Chondrocyte (in vitro differentiated cells): ENCODE results near the gene SFR1. TPM values are rescaled to one million over a fixed set of nuclear protein-coding genes. Genes with fewer than 3 reads are reported as not detected.

Source experiments
- DNase-seq: peaks from one replicate; pipeline ENCODE4 v3.0.0; 2021; ENCODE audit warnings: mixed read lengths, low spot score
- H3K27ac Mint-ChIP-seq: one replicate; pipeline ENCODE4 v1.8.0; 2021; ENCODE audit warnings: mild to moderate bottlenecking, moderate library complexity, mixed read lengths; ENCODE audit not compliant: unreplicated experiment
- H3K27me3 Mint-ChIP-seq: 2 replicates; pipeline ENCODE4 v1.8.0; 2021; ENCODE audit warnings: low read depth, mixed read lengths
- H3K36me3 Mint-ChIP-seq: 2 replicates; pipeline ENCODE4 v1.8.0; 2021; ENCODE audit warnings: low read depth, mixed read lengths
- H3K4me1 Mint-ChIP-seq: 2 replicates; pipeline ENCODE4 v1.8.0; 2021; ENCODE audit warnings: low read depth, mild to moderate bottlenecking, mixed read lengths
- H3K4me3 Mint-ChIP-seq: one replicate; pipeline ENCODE4 v1.8.0; 2021; ENCODE audit warnings: mild to moderate bottlenecking, moderate library complexity, mixed read lengths; ENCODE audit not compliant: unreplicated experiment
- H3K9me3 Mint-ChIP-seq: 2 replicates; pipeline ENCODE4 v1.8.0; 2021; ENCODE audit warnings: low read depth, mixed read lengths
- CTCF ChIP-seq: fragments of 200-600 bp; sonication (generic); IDR thresholded peaks from 2 replicates; pipeline ENCODE4 v1.5.0; 2021; ENCODE audit warnings: antibody characterized with exemption, mild to moderate bottlenecking, moderate library complexity
- total RNA-seq: library from RNA; stranded (reverse); gene quantifications from 3 replicates; pipeline ENCODE4 v1.2.1, GENCODE V29; 2021

The SFR1 gene
- total RNA-seq, 1 donor from 2014 or later: 4.6 TPM

DNA sequence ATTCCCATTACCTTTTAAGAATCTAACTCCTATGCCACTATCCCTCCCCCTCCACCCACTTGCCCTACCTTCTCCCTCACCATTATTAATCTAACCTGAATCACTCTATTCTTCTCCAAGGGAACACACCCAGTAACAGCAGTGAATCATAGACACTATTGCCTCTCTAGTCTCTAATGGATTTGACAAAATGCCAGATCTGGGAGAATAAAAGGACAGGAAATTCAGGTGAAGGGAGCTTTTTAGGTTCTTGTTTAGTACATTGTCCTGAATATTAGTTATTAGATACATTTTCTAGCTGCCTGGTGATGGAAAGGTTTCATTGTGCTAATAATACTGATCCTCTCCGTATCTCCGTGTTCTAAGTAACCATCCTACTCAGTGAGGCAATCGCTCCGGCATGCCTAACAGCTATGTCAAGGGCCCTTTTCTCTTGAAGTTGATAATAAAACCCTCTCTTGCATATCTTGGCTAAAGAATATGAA lies 4.1 kb upstream of the SFR1 start:
- no peak for DNase-seq
- no peak for TF ChIP-seq CTCF
- Mint-ChIP-seq H3K4me1 (peaks cover 20% of the 10 kb centered on the region), H3K36me3 (no peaks in the 10 kb centered on the region), H3K27me3 (no peaks in the 10 kb centered on the region), H3K9me3 (no peaks in the 10 kb centered on the region), H3K4me3 (no peak overlapping the region), H3K27ac (no peak overlapping the region)

- H3K27ac Mint-ChIP-seq: no peak overlapping the region
- H3K4me1 Mint-ChIP-seq: peaks cover 27% of the 10 kb centered on the region
- TF ChIP-seq CTCF: no peak
- H3K27me3 Mint-ChIP-seq: no peaks in the 10 kb centered on the region
- no peaks in the 10 kb centered on the region for H3K9me3 Mint-ChIP-seq
- no peaks in the 10 kb centered on the region for H3K36me3 Mint-ChIP-seq
- DNase-seq: no peak
- no peak overlapping the region for H3K4me3 Mint-ChIP-seq
Observed at GRCh38 chr10:104119996-104120395, 2.0 kb upstream of the SFR1 start.

GRCh38 chr10:104120512-104120902 lies 1.5 kb upstream of the SFR1 start:
- no peak for TF ChIP-seq CTCF

GRCh38 chr10:104120903-104121484 lies 977 bp upstream of the SFR1 start:
- no peak for DNase-seq
- Mint-ChIP-seq H3K27me3 (no peaks in the 10 kb centered on the region), H3K27ac (peak overlapping the region; percentile 99), H3K4me3 (peak overlapping the region; percentile 91), H3K9me3 (no peaks in the 10 kb centered on the region), H3K36me3 (peaks cover 3% of the 10 kb centered on the region), H3K4me1 (peaks cover 27% of the 10 kb centered on the region)
- no peak for TF ChIP-seq CTCF

More at GRCh38 chr10:104120512-104120902, 1.5 kb upstream of the SFR1 start:
- peak overlapping the region; percentile 91 for H3K4me3 Mint-ChIP-seq
- H3K27ac Mint-ChIP-seq: peak overlapping the region; percentile 99
- no peaks in the 10 kb centered on the region for H3K27me3 Mint-ChIP-seq
- peaks cover 27% of the 10 kb centered on the region for H3K4me1 Mint-ChIP-seq
- no peaks in the 10 kb centered on the region for H3K9me3 Mint-ChIP-seq
- peaks cover 3% of the 10 kb centered on the region for H3K36me3 Mint-ChIP-seq
- no peak for DNase-seq

DNA sequence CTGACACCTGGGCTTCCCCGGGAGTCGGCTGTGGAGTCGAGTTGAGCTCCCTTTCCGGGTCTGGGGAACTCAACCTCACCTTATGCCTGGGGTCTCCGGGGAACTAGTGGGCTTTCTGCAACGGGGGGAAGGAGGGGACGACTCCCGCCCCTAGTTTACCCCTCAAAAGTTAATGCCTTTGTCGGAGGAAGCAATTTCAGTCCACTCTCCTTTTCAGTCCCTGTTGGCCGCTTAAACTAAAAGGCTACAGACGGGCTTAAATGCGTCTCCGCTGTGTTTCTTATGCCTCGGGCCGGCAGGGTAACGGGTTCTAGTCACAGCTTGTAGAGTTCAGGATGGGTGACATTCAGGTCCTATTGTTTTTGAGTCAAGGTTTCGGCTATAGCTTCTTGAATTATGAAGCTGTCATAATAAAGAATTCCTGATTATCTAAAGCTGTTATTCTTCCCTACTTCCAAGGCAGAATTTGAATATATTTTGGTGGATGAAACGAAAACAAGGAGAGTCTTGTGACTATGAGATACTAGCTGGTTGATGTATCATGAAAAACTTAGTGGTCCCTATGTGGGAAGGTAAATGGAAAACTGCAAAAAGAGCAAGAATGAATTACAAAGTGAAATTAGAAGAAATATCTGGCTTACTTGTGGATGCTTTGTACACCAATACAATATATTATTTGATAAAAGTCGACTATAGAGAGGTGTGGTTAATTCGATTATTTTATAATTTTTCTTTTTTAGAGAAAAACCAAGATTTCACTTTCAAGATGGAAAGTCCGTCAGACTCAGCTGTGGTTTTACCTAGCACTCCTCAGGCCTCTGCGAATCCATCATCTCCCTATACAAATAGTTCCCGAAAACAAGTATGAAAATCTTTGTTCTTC lies 495 bp downstream of the SFR1 start:
- Mint-ChIP-seq H3K27ac (peak overlapping the region; percentile 95), H3K9me3 (no peaks in the 10 kb centered on the region), H3K27me3 (no peaks in the 10 kb centered on the region), H3K4me3 (peak overlapping the region; percentile 91), H3K4me1 (peaks cover 27% of the 10 kb centered on the region), H3K36me3 (peaks cover 3% of the 10 kb centered on the region)
- no peak for DNase-seq
- no peak for TF ChIP-seq CTCF
